GM19463 (cell line): ENCODE results near the gene KLHL14.
"Not testable (repeated sequence)": the region's sequence is repeated elsewhere in the genome, so short reads cannot be mapped to it uniquely, and the experiment has no call there.

Source experiments
- ATAC-seq: cut with Tn5 transposase; IDR thresholded peaks from one replicate; pipeline ENCODE4 v1.9.1; 2021; ENCODE audit warnings: mild to moderate bottlenecking, moderate library complexity; ENCODE audit not compliant: unreplicated experiment

KLHL14 gene

DNA sequence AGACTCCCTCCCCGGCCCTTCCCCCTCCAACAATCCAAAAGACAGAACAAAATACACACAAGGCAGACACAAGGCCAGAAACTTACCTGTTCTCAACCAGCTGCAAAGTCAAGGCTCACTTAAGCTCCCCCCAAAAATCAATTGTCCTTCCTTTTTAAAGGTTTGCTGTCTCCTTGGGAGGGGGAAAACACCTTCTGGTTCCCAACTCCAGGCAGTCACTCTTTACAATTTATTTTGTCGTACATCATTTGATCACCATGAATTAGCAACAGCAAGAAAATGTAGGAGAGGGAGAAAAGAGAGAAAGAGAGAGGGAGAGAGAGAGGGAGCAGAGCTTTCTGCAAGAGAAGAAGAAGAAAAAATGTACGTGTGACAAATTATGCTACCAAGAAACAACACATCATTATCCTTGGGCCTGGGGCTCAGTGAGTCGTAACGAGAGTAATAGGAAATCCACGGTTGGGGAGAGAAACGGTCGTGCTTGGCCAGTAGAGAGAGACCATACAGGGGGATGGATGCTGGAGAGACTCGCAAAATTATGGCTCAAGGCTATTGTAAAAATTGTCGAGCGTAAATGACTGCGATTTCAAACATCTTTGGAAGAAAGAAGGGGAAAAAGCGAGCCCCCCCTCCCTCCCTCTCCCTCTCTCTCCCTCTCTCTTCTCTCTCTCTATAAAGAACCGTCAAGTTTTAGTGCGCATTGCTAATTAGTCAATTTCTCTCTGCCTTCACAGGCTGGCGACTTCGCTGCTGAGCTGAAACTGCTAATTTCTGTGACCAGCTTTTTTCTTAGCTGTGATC lies at the start of gene KLHL14:
TSS of gene KLHL14 (minus strand) at position 443 of the 801 bp plus-strand sequence. CDS start 2,432 bp downstream, outside the sequence.
- ATAC-seq, result no peak

DNA sequence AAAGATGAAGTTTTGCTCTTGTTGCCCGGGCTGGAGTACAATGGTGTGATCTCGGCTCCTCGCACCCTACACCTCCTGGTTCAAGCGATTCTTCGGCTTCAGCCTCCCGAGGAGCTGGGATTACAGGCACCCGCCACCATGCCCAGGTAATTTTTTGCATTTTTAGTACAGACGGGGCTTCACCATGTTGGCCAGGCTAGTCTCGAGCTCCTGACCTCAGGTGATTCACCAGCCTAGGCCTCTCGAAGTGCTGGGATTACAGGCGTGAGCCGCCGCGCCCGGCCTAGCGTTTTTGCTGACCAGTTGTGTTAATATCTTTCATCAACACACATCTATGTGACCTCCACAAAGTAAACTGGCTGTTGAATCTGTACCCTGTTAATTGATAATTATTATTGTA lies 49.4 kb upstream of the KLHL14 start:
- no peak for ATAC-seq

DNA sequence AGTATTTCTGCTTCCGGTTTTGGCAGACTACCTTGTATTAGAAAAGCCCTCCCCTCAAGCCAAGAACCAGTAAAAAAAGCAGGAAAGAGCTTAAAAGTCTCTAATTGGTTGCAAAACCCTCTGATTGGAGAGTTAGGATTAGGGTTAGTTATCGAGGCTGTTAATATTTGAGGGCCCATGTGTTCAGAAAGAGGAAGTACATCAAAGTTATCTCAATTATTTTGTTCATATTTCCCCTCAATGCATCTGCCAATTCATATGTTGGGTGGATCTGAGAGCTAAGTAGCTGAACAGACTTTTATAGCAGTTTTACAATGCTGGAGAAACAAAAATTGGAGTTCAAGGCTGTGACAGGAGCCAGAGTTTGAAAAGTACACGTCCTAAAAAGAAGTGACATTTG lies 43.1 kb upstream of the KLHL14 start:
- ATAC-seq, result no peak

DNA sequence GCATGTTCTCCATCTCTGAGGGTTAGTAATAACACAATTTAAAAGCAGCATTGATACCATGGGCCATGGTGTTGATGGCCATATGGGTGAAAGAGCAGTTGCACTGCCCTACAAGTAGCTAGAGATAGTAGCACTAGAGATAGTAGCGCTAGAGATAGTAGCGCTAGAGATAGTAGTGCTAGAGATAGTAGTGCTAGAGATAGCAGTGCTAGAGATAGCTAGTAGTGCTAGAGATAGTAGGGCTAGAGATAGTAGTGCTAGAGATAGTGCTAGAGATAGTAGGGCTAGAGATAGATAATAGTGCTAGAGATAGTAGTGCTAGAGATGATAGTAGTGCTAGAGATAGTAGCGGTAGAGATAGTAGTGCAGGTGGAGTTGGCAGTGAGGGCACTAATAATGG lies 39.5 kb upstream of the KLHL14 start:
- ATAC-seq, result no peak

DNA sequence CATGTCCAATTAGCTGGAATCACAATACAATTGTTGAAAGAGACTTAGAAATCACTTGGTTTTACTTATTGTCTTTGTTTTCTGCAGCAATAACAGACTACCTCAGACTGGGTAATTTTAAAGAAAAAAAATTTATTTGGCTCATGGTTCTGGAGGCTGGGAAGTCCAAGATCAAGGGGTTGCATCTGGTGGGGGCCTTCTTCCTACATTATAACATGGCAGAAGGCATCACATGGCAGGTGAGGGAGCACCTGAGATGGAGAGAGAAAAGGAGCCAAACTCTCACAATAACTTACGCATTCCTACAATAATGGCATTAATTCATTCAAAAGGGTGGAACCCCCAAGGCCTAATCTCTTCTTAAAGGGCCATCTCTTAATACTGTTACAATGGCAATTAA lies 37.5 kb upstream of the KLHL14 start:
- no peak for ATAC-seq

- no peak for ATAC-seq
These were observed 32.5 kb upstream of the KLHL14 start for GRCh38 chr18:32805354-32805753.

DNA sequence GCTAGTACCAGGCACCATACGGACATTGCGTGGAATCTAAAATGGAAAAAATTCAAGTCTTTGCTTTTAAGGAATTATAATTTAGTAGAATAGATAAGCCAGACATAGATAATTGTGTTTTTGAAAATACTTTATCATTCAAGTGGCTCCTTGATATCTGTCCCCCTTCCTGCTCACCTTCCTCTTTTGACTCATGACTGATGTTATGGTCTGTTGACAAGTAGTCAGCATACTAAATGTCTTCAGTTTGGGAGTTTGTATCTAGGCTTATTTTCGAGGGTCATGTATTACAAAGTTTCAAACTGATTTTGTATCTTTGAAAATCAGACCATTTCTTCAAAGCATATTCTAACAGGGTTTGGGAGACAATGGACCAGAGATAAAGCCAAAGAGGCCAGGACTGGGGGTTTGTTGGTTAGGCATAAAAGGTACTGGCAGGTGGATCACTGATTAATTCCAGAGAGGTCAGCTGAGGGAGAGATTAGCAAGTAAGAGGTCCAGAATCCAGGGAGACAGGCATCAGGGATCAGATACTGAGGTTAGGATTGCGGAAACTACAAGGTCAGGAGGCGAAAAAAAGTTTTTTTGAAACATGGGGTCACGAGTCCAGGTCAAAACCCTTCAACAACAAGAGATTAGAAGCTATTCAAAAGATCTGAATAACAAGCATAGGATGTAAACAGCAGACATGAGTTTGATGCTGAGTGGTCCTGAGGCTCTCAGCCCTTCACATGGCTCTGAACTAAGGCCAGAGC lies 31.5 kb upstream of the KLHL14 start:
- no peak for ATAC-seq

- ATAC-seq, result peak; percentile 87
These were observed 30.7 kb upstream of the KLHL14 start for GRCh38 chr18:32803568-32803967.

- peak; percentile 49 for ATAC-seq
These were observed 30.0 kb upstream of the KLHL14 start for GRCh38 chr18:32802591-32803451.

GRCh38 chr18:32801228-32801627 lies 28.4 kb upstream of the KLHL14 start:
- ATAC-seq, result no peak

GRCh38 chr18:32798209-32798960 lies 25.6 kb upstream of the KLHL14 start:
- no peak for ATAC-seq

GRCh38 chr18:32794667-32795066 lies 21.8 kb upstream of the KLHL14 start:
- ATAC-seq, result not testable (repeated sequence)

GRCh38 chr18:32779010-32779409 lies 6.2 kb upstream of the KLHL14 start:
- ATAC-seq, result no peak

DNA sequence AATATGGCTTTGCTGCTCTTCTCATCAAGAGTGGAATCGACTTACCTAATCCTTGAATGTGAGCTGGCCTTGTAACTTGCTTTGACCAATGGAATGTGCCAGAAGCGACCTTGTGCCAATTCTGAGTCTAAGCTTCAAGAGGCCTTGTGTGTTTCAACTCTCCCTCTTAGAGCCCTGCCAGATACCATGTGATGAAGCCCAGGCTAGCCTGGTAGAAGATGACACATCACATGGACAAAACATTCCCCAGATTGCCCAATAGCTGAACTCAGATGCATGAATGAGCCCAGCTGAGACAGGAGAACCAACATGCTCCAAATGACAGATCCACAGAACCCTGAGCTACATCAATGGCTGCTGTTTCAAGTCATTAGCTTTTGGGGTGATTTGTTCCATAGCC lies 4.2 kb upstream of the KLHL14 start:
- ATAC-seq, result no peak

DNA sequence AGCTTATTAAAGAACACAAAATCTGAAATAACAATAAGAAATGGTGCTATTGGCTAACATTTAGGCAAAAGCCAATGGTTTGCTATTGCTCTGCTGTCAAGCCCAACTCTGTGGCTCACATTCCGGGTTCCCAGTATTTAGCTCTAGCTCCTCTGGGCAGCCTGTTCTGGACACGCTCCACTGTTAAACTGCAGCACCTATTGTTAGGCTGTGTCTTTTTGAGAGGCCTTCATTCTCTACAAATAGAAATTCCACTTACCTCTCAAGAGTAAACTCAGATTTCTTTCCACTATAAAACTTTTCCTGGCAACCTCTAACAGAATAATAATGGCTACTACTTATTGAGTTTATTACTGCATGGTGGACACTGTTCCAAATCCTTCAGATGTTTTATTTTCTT lies 3.7 kb upstream of the KLHL14 start:
- no peak for ATAC-seq

DNA sequence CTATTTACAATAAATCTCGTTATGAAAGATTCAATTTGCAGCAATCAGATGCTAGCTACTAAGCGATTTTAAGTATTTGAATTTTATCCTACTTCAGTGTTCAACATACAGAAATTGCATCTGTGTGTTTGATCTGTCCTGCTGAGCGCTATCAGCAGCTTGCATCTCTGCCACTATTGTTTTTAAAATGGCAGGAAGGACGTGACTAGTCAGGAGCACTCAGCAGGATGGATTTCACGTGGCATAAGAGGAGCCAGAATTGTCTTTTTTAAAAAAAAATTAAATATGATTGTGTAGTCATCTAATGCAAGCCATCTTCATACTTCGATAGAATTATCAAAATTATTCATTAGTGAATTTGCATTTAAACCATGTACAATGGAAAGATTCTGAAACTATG lies 2.8 kb upstream of the KLHL14 start:
- ATAC-seq, result no peak

DNA sequence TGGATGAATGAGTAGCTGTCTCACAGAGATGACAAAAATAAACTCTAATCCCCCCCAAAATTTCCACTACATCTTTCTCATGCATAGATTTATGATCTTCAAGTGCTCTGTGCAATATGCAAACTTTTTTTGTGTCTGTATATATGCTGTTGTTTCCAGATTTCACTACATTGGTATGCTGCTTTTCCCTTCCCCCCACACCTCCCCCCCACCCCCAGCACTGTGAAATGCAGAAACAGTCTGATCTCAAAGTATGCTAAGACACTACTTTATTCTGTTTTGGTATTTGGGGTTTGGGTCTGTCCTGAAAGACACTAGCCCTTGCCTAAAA lies 524 bp upstream of the KLHL14 start:
- no peak for ATAC-seq

GRCh38 chr18:32771871-32772580 lies 797 bp downstream of the KLHL14 start:
- no peak for ATAC-seq

DNA sequence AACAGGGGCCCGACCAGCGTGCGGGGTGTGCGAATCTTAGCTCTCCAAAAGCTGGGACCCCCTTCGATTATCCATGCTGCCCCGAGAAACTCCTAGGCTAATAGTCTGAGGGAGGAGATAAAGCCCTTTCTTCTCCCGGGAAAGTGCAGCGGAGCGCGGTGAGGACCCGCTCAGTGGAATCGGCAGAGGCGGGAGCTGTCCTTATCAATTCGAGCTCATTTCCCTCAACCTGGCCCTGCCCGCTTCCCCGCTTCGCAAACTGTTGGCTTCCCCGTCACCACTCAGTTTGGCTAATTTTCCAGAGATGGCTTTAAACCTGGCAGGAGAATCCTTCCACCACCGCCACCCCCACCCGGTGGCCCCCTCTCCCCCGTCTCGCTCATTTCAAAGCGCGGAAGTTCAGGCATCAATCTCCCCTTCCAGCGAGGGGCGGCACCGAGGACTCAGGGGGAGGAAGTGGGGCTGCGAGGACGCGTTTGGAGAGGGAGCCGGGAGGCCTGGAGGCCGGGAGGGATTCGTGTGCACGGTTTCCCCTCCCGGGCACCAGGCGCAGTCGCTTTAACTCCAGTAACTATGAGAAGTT lies 1.6 kb downstream of the KLHL14 start:
- ATAC-seq, result no peak

DNA sequence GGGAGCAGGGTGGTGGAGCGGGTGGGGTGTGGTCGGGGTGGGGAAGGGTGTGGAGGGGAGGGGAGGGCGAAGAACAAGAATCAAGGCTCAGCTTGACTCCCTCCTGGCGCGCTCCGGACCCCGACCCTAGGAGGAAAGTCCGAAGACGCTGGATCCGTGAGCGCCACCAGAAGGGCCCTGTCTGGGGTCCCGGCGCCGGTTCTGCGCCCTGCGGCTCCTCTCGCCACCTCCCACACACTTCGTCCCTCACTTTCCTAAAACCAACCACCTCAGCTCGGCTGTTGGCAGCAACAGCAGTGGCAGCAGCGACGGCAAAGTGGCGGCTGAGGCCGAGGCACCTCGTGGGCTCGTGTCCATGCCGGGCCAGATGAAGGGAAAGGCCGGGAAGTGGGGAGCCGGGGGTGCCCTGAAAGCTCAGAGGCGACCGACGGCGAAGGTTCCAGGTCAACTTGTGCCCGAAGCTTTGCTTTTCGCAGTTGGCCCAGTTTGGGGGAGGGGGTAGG lies 2.1 kb downstream of the KLHL14 start:
- no peak for ATAC-seq
